HG03575 (cell line): ENCODE data around the gene ELK4.

Experiments
- ATAC-seq: cut with Tn5 transposase; IDR thresholded peaks from one replicate; pipeline ENCODE4 v1.9.1; 2021; ENCODE audit not compliant: unreplicated experiment, insufficient number of reproducible peaks, low FRiP score; ENCODE audit errors: extremely low read depth

ELK4 gene

GRCh38 chr1:205632669-205633169 is 908 bp upstream of the ELK4 start:
- no peak for ATAC-seq

GRCh38 chr1:205631010-205631767 is 622 bp downstream of the ELK4 start:
- ATAC-seq: peak; percentile 33

GRCh38 chr1:205630651-205631009 is 1.2 kb downstream of the ELK4 start:
- ATAC-seq: no peak

GRCh38 chr1:205630241-205630640 is 1.6 kb downstream of the ELK4 start:
- no peak for ATAC-seq

GRCh38 chr1:205629751-205630150 is 2.1 kb downstream of the ELK4 start:
- no peak for ATAC-seq

GRCh38 chr1:205627956-205628355 is 3.9 kb downstream of the ELK4 start:
- ATAC-seq: no peak

GRCh38 chr1:205626216-205626615 is 5.6 kb downstream of the ELK4 start:
- ATAC-seq: no peak

GRCh38 chr1:205623646-205624045 is 8.2 kb downstream of the ELK4 start:
- ATAC-seq: no peak

- no peak for ATAC-seq
Measured at GRCh38 chr1:205620269-205620668, 11.5 kb downstream of the ELK4 start.

- ATAC-seq: no peak
Measured at GRCh38 chr1:205619376-205619775, 12.4 kb downstream of the ELK4 start.

GRCh38 chr1:205616563-205617293 is 15.1 kb downstream of the ELK4 start:
- ATAC-seq: no peak

GRCh38 chr1:205615789-205616188 is 16.0 kb downstream of the ELK4 start:
- ATAC-seq: no peak

GRCh38 chr1:205613854-205614412 is 17.9 kb downstream of the ELK4 start:
- no peak for ATAC-seq

- no peak for ATAC-seq
Measured at GRCh38 chr1:205612556-205612955, 19.3 kb downstream of the ELK4 start.

- no peak for ATAC-seq
Measured at GRCh38 chr1:205612104-205612503, 19.7 kb downstream of the ELK4 start.

GRCh38 chr1:205610901-205611466 is 20.8 kb downstream of the ELK4 start:
- ATAC-seq: no peak

- no peak for ATAC-seq
Measured at GRCh38 chr1:205610036-205610435, 21.8 kb downstream of the ELK4 start.

GRCh38 chr1:205604825-205605505 is 26.8 kb downstream of the ELK4 start:
- ATAC-seq: no peak

- no peak for ATAC-seq
Measured at GRCh38 chr1:205604059-205604458, 27.8 kb downstream of the ELK4 start.
